HepG2 (cell line): ENCODE results near the gene NKAIN2. TPM values are rescaled to one million over a fixed set of nuclear protein-coding genes. Genes with fewer than 3 reads are reported as not detected.
A peak's percentile ranks its signal among the peaks of the same experiment; 100 is the strongest.

Source experiments
- CBX2 ChIP-seq, 2 experiments: fragments of 200-600 bp in 1 of 2; sonication (generic); formaldehyde crosslinking in 1 of 2; IDR thresholded peaks; 2 replicates each; pipeline versions ENCODE4 v1.7.0 to v1.8.1; 2018 to 2022; ENCODE audit warnings: low read depth in 2 of 2, low read length in 1 of 2, mild to moderate bottlenecking in 1 of 2, missing genetic modification reagents in 1 of 2
- CREB3 ChIP-seq: sonication (generic); formaldehyde crosslinking; IDR thresholded peaks from 2 replicates; pipeline ENCODE4 v1.5.0; 2020; ENCODE audit warnings: missing genetic modification reagents
- DMTF1 ChIP-seq: sonication (generic); formaldehyde crosslinking; IDR thresholded peaks from 2 replicates; pipeline ENCODE4 v1.4.0; 2020; ENCODE audit warnings: mild to moderate bottlenecking, missing genetic modification reagents
- FOXA1 ChIP-seq, 2 experiments: fragments of 450-650 bp in 1 of 2; sonication (generic) in 1 of 2; formaldehyde crosslinking in 1 of 2; IDR thresholded peaks; 2 replicates each; pipeline versions ENCODE4 v1.4.0 to v1.6.1; 2016 to 2020; ENCODE audit warnings: missing genetic modification reagents in 1 of 2
- HDAC1 ChIP-seq: sonication (generic); formaldehyde crosslinking; IDR thresholded peaks from 2 replicates; pipeline ENCODE4 v1.5.1; 2020; ENCODE audit warnings: mild to moderate bottlenecking, missing genetic modification reagents
- PAXIP1 ChIP-seq: sonication (generic); formaldehyde crosslinking; conservative IDR thresholded peaks from 2 replicates; pipeline ENCODE4 v1.4.0; 2020; ENCODE audit warnings: mild to moderate bottlenecking, missing genetic modification reagents, moderate library complexity
- PRDM4 ChIP-seq: sonication (generic); formaldehyde crosslinking; IDR thresholded peaks from 2 replicates; pipeline ENCODE4 v1.9.0; 2021; ENCODE audit warnings: missing genetic modification reagents, borderline replicate concordance
- ZNF292 ChIP-seq: sonication (generic); formaldehyde crosslinking; IDR thresholded peaks from 2 replicates; pipeline ENCODE4 v1.8.1; 2022; ENCODE audit warnings: mild to moderate bottlenecking, low read depth, missing genetic modification reagents, borderline replicate concordance
- ZNF782 ChIP-seq: sonication (generic); formaldehyde crosslinking; IDR thresholded peaks from 2 replicates; pipeline ENCODE4 v1.4.0; 2020; ENCODE audit warnings: missing genetic modification reagents, mild to moderate bottlenecking, borderline replicate concordance
- polyA plus RNA-seq, 8 experiments: library from polyadenylated mRNA; depleted of rRNA in 3 of 8; stranded (reverse) in 7 of 8; unstranded in 1 of 8; fragments of >200 nt; fragmentation: Illumina TruSeq in 4 of 8; extraction: Trizol in 4 of 8; gene quantifications; 2 replicates each; pipeline versions ENCODE4 v1.2.1 to v1.2.3, GENCODE V29; 2011 to 2016; ENCODE audit warnings: low read depth in 4 of 8, missing spikeins in 1 of 8, mixed read lengths in 1 of 8; ENCODE audit not compliant: insufficient read depth in 1 of 8
- total RNA-seq, 5 experiments: library from RNA; depleted of rRNA; stranded (reverse); fragments of >200 nt; fragmentation: Illumina TruSeq; extraction: Trizol; gene quantifications; 2 replicates each; pipeline ENCODE4 v1.2.3, GENCODE V29; 2016; ENCODE audit warnings: low read depth in 1 of 5
- TF ChIP-seq, protein P1 (sequence below): sonication (generic); formaldehyde crosslinking; IDR thresholded peaks from 2 replicates; pipeline ENCODE4 v1.4.0; 2020; ENCODE audit warnings: missing genetic modification reagents, borderline replicate concordance

NKAIN2 gene
- total and polyA plus RNA-seq, 2 of the 13 experiments (the other 11 are each of a cell fraction or from before 2014, with no cell fraction given) = not detected

DNA sequence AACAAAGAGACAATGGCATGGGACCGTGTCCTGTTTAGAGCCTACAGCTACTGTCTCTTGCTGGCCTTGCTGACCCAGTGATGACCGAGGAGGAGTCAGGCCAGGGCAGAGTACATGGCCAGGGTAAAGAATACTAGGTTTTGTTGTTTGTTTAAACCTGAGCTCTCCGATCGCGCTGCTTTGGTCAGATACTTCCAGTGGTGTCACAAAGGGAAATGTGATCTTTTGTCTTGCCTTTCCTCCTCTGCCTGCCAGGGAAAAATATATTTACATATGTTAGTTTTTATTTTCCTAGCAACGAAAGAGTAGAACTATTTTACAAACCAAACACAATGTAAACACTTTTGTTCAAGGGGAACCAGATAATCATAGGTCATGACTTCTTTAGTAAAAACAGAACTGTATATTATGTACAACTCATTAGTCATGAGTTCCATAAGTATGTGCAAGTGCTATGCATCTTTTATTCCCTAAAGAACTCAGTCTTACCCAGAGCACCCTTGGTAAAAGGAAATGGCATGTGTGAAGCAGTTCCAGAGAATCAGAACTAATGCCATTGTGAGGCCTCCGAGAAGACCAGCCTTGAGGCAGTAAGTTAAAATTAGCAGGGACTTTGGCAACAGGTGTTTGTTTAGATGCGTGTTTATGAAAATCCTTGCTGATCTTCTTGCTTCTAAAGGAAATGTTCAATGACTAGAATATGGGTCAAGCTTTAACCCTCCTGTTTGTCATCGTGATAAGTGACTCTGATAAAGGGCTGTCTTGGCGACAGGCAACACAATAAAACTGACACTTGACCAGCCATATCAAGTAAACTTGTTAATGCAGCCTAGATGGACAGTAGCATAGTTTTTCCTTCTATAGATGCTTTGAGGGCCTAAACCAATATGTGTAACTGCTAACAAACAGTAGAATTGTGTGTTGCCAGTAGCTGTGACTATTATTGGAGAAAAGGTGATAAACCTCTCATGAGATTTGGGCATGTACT is 204.6 kb downstream of the NKAIN2 start (continued):
- TF ChIP-seq, protein P1, sequence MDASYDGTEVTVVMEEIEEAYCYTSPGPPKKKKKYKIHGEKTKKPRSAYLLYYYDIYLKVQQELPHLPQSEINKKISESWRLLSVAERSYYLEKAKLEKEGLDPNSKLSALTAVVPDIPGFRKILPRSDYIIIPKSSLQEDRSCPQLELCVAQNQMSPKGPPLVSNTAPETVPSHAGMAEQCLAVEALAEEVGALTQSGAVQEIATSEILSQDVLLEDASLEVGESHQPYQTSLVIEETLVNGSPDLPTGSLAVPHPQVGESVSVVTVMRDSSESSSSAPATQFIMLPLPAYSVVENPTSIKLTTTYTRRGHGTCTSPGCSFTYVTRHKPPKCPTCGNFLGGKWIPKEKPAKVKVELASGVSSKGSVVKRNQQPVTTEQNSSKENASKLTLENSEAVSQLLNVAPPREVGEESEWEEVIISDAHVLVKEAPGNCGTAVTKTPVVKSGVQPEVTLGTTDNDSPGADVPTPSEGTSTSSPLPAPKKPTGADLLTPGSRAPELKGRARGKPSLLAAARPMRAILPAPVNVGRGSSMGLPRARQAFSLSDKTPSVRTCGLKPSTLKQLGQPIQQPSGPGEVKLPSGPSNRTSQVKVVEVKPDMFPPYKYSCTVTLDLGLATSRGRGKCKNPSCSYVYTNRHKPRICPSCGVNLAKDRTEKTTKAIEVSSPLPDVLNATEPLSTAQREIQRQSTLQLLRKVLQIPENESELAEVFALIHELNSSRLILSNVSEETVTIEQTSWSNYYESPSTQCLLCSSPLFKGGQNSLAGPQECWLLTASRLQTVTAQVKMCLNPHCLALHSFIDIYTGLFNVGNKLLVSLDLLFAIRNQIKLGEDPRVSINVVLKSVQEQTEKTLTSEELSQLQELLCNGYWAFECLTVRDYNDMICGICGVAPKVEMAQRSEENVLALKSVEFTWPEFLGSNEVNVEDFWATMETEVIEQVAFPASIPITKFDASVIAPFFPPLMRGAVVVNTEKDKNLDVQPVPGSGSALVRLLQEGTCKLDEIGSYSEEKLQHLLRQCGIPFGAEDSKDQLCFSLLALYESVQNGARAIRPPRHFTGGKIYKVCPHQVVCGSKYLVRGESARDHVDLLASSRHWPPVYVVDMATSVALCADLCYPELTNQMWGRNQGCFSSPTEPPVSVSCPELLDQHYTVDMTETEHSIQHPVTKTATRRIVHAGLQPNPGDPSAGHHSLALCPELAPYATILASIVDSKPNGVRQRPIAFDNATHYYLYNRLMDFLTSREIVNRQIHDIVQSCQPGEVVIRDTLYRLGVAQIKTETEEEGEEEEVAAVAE (CRISPR knock-in tag) = no peak
- TF ChIP-seq ZNF782 (CRISPR knock-in tag) = no peak
- no peak for TF ChIP-seq PRDM4
- TF ChIP-seq CREB3 = no peak
- peak; percentile 62; the same call in 1 of the 2 replicates for TF ChIP-seq PAXIP1 (CRISPR knock-in tag)
- 0 out of 2 replicates have a peak, but pooled peaks have one; percentile 39 for TF ChIP-seq ZNF292
- TF ChIP-seq CBX2 (IDR thresholded peaks at IDR 0.05; ENCODE audit: low read depth, low read length) = no peak
- TF ChIP-seq CBX2 (CRISPR knock-in tag; IDR thresholded peaks at IDR 0.05; ENCODE audit: low read depth) = no peak
- no peak for TF ChIP-seq DMTF1 (CRISPR knock-in tag)
- TF ChIP-seq FOXA1 (IDR thresholded peaks at IDR 0.05) = no peak
- TF ChIP-seq FOXA1 (CRISPR knock-in tag; IDR thresholded peaks at IDR 0.05) = no peak
- 0 out of 2 replicates have a peak, but pooled peaks have one; percentile 35 for TF ChIP-seq HDAC1 (CRISPR knock-in tag)
